Memory B cell (primary cell): ENCODE data around the gene CIITA.
"Not testable (repeated sequence)": the region's sequence is repeated elsewhere in the genome, so short reads cannot be mapped to it uniquely, and the experiment has no call there.

Experiments
- ATAC-seq: fragments of 150-1000 bp; cut with Tn5 transposase; 2 replicates; pipeline ENCODE4 v1.10.0; 2021; ENCODE audit warnings: low read depth, mild to moderate bottlenecking, moderate library complexity
- DNase-seq, 2 donors: peaks; one replicate each; pipeline ENCODE4 v3.0.0; 2022; ENCODE audit warnings: low spot score in 2 of 2
- H3K27ac Mint-ChIP-seq: one replicate; pipeline ENCODE4 v1.8.0; 2022; ENCODE audit warnings: mild to moderate bottlenecking, moderate library complexity, mixed read lengths
- H3K27me3 Mint-ChIP-seq: one replicate; pipeline ENCODE4 v1.8.0; 2022; ENCODE audit warnings: mixed read lengths
- H3K36me3 Mint-ChIP-seq: one replicate; pipeline ENCODE4 v1.8.0; 2022; ENCODE audit warnings: mild to moderate bottlenecking, mixed read lengths
- H3K4me1 Mint-ChIP-seq: one replicate; pipeline ENCODE4 v1.8.0; 2022; ENCODE audit warnings: mixed read lengths
- H3K4me3 Mint-ChIP-seq: one replicate; pipeline ENCODE4 v1.8.0; 2022; ENCODE audit warnings: mild to moderate bottlenecking, moderate library complexity, mixed read lengths
- H3K9me3 Mint-ChIP-seq: one replicate; pipeline ENCODE4 v1.8.0; 2022; ENCODE audit warnings: mixed read lengths

Gene CIITA

GRCh38 chr16:10936272-10936984 is 59.4 kb downstream of the CIITA start:
- no peak overlapping the region for H3K4me3 Mint-ChIP-seq
- no peaks in the 10 kb centered on the region for H3K27me3 Mint-ChIP-seq
- peak overlapping the region; percentile 91 for H3K27ac Mint-ChIP-seq
- H3K9me3 Mint-ChIP-seq: no peaks in the 10 kb centered on the region
- peaks cover 54% of the 10 kb centered on the region for H3K4me1 Mint-ChIP-seq
- ATAC-seq (no peak), DNase-seq (no peak)
- peaks cover 9% of the 10 kb centered on the region for H3K36me3 Mint-ChIP-seq

GRCh38 chr16:10937068-10937859 is 60.3 kb downstream of the CIITA start:
- H3K36me3 Mint-ChIP-seq: peaks cover 9% of the 10 kb centered on the region

GRCh38 chr16:10938321-10938720 is 61.3 kb downstream of the CIITA start:
- Mint-ChIP-seq H3K36me3 (peaks cover 9% of the 10 kb centered on the region), H3K4me3 (peak overlapping the region; percentile 55), H3K4me1 (peaks cover 54% of the 10 kb centered on the region), H3K27ac (peak overlapping the region; percentile 91), H3K9me3 (no peaks in the 10 kb centered on the region), H3K27me3 (no peaks in the 10 kb centered on the region)
- no peak for ATAC-seq
- DNase-seq: no peak

More at GRCh38 chr16:10937068-10937859, 60.3 kb downstream of the CIITA start:
- Mint-ChIP-seq H3K4me1 (peaks cover 55% of the 10 kb centered on the region), H3K4me3 (no peak overlapping the region), H3K27ac (peak overlapping the region; percentile 91), H3K27me3 (no peaks in the 10 kb centered on the region), H3K9me3 (no peaks in the 10 kb centered on the region)
- ATAC-seq: no peak
- no peak for DNase-seq

GRCh38 chr16:10938796-10939648 is 62.0 kb downstream of the CIITA start:
- Mint-ChIP-seq H3K36me3 (peaks cover 7% of the 10 kb centered on the region), H3K27me3 (no peaks in the 10 kb centered on the region), H3K27ac (peak overlapping the region; percentile 91), H3K9me3 (no peaks in the 10 kb centered on the region), H3K4me3 (peak overlapping the region; percentile 92), H3K4me1 (peaks cover 54% of the 10 kb centered on the region)
- no peak for DNase-seq
- no peak for ATAC-seq

- Mint-ChIP-seq H3K4me1 (peaks cover 56% of the 10 kb centered on the region), H3K27me3 (no peaks in the 10 kb centered on the region), H3K4me3 (peak overlapping the region; percentile 92), H3K9me3 (no peaks in the 10 kb centered on the region), H3K36me3 (peaks cover 7% of the 10 kb centered on the region), H3K27ac (peak overlapping the region; percentile 91)
- no peak for DNase-seq
- ATAC-seq: no peak
Measured at GRCh38 chr16:10939649-10940234, 62.7 kb downstream of the CIITA start.

GRCh38 chr16:10940501-10941079 is 63.6 kb downstream of the CIITA start:
- H3K4me3 Mint-ChIP-seq: peak overlapping the region; percentile 92

GRCh38 chr16:10941127-10941933 is 64.3 kb downstream of the CIITA start:
- H3K36me3 Mint-ChIP-seq: no peaks in the 10 kb centered on the region
- H3K9me3 Mint-ChIP-seq: no peaks in the 10 kb centered on the region
- peaks cover 60% of the 10 kb centered on the region for H3K4me1 Mint-ChIP-seq
- DNase-seq: no peak
- H3K27me3 Mint-ChIP-seq: no peaks in the 10 kb centered on the region
- H3K27ac Mint-ChIP-seq: peak overlapping the region; percentile 91
- H3K4me3 Mint-ChIP-seq: peak overlapping the region; percentile 92
- no peak for ATAC-seq

More at GRCh38 chr16:10940501-10941079, 63.6 kb downstream of the CIITA start:
- ATAC-seq (no peak), DNase-seq (no peak)
- H3K4me1 Mint-ChIP-seq: peaks cover 57% of the 10 kb centered on the region
- H3K9me3 Mint-ChIP-seq: no peaks in the 10 kb centered on the region
- H3K36me3 Mint-ChIP-seq: peaks cover 6% of the 10 kb centered on the region
- H3K27me3 Mint-ChIP-seq: no peaks in the 10 kb centered on the region
- peak overlapping the region; percentile 91 for H3K27ac Mint-ChIP-seq

GRCh38 chr16:10941935-10942351 is 64.9 kb downstream of the CIITA start:
- not testable (repeated sequence) for H3K36me3 Mint-ChIP-seq
- peak; percentile 4 for ATAC-seq

GRCh38 chr16:10942352-10943063 is 65.5 kb downstream of the CIITA start, which contains the start of gene DEXI:
Gene DEXI (minus strand): TSS chr16:10942468. CDS start chr16:10942005, 463 bp downstream.
- ATAC-seq: peak; percentile 72
- no peaks in the 10 kb centered on the region for H3K27me3 Mint-ChIP-seq
- H3K4me1 Mint-ChIP-seq: peaks cover 58% of the 10 kb centered on the region
- no peaks in the 10 kb centered on the region for H3K9me3 Mint-ChIP-seq
- peak within 1 kb of the TSS; percentile 91 for H3K27ac Mint-ChIP-seq
- H3K36me3 Mint-ChIP-seq: no peaks in the 10 kb centered on the region
- peak; percentile 93 to 97 for DNase-seq
- H3K4me3 Mint-ChIP-seq: peak within 1 kb of the TSS; percentile 92

More at GRCh38 chr16:10941935-10942351, 64.9 kb downstream of the CIITA start:
- not testable (repeated sequence) for H3K9me3 Mint-ChIP-seq, DNase-seq, H3K27me3 Mint-ChIP-seq
- Mint-ChIP-seq H3K4me1 (peaks cover 59% of the 10 kb centered on the region), H3K4me3 (peak overlapping the region; percentile 92), H3K27ac (peak overlapping the region; percentile 91)

- Mint-ChIP-seq H3K27ac (peak overlapping the region; percentile 69), H3K27me3 (no peaks in the 10 kb centered on the region), H3K9me3 (no peaks in the 10 kb centered on the region), H3K4me1 (peaks cover 56% of the 10 kb centered on the region), H3K36me3 (no peaks in the 10 kb centered on the region), H3K4me3 (peak overlapping the region; percentile 84)
- ATAC-seq (no peak), DNase-seq (no peak)
Measured at GRCh38 chr16:10943064-10943353, 66.0 kb downstream of the CIITA start.

GRCh38 chr16:10944249-10945064 is 67.5 kb downstream of the CIITA start, which contains the start of gene CLEC16A:
Gene CLEC16A (plus strand): TSS chr16:10944564. CDS start chr16:10944718, 154 bp downstream.
- Mint-ChIP-seq H3K27me3 (no peaks in the 10 kb centered on the region), H3K4me3 (peak within 1 kb of the TSS; percentile 91), H3K36me3 (no peaks in the 10 kb centered on the region), H3K4me1 (peaks cover 51% of the 10 kb centered on the region), H3K9me3 (no peaks in the 10 kb centered on the region), H3K27ac (peak within 1 kb of the TSS; percentile 69)
- peak; percentile 94 to 98 for DNase-seq
- ATAC-seq: peak; percentile 73
